Neural cell (in vitro differentiated cells): ENCODE measurements around the gene WDFY1. TPM values are rescaled to one million over a fixed set of nuclear protein-coding genes. Genes with fewer than 3 reads are reported as not detected.

Source experiments
- H2AFZ ChIP-seq: fragments of 200-600, 300-800 bp; sonication (generic), shearing (Covaris generic); 2 replicates; pipeline ENCODE4 v1.6.0; 2014; ENCODE audit warnings: low read depth, mild to moderate bottlenecking, antibody characterized with exemption, low read length, moderate library complexity
- H3F3A ChIP-seq: fragments of 200-600 bp; shearing (Covaris generic); 2 replicates; pipeline ENCODE4 v1.6.1; 2016; ENCODE audit warnings: mild to moderate bottlenecking, moderate library complexity, mixed read lengths, antibody characterized with exemption, low read length; ENCODE audit not compliant: insufficient read depth, poor library complexity, severe bottlenecking
- H3K27ac ChIP-seq: fragments of 200-600, 300-800 bp; sonication (generic), shearing (Covaris generic); 2 replicates; pipeline ENCODE4 v1.5.1; 2014; ENCODE audit warnings: mild to moderate bottlenecking, low read length, moderate library complexity
- H3K27me3 ChIP-seq: fragments of 300-800, 200-600 bp; sonication (generic), shearing (Covaris generic); 2 replicates; pipeline ENCODE4 v1.6.0; 2014; ENCODE audit warnings: mild to moderate bottlenecking, low read depth, low read length, moderate library complexity; ENCODE audit not compliant: insufficient read depth
- H3K36me3 ChIP-seq: fragments of 300-800, 200-600 bp; sonication (generic), shearing (Covaris generic); 2 replicates; pipeline ENCODE4 v1.5.1; 2014; ENCODE audit warnings: mild to moderate bottlenecking, antibody characterized with exemption, low read length, moderate library complexity; ENCODE audit not compliant: insufficient read depth
- H3K4me2 ChIP-seq: fragments of 300-800, 200-600 bp; sonication (generic), shearing (Covaris generic); 2 replicates; pipeline ENCODE4 v1.6.0; 2014; ENCODE audit warnings: mild to moderate bottlenecking, low read length
- H3K4me3 ChIP-seq: fragments of 300-800, 200-600 bp; sonication (generic), shearing (Covaris generic); 2 replicates; pipeline ENCODE4 v1.5.1; 2014; ENCODE audit warnings: mild to moderate bottlenecking, low read length, moderate library complexity
- H3K79me2 ChIP-seq: fragments of 200-600 bp; shearing (Covaris generic); replicated peaks from 2 replicates; pipeline ENCODE4 v1.6.0; 2014; ENCODE audit warnings: mild to moderate bottlenecking, low read length, moderate library complexity; ENCODE audit not compliant: insufficient read depth
- H3K9ac ChIP-seq: fragments of 300-800, 200-600 bp; sonication (generic), shearing (Covaris generic); 2 replicates; pipeline ENCODE4 v1.6.1; 2016; ENCODE audit warnings: mild to moderate bottlenecking, low read length, mixed read lengths
- H3K9me2 ChIP-seq: fragments of 200-600 bp; shearing (Covaris generic); 2 replicates; pipeline ENCODE4 v1.6.1; 2016; ENCODE audit warnings: mild to moderate bottlenecking, low read length, mixed read lengths; ENCODE audit not compliant: insufficient read depth
- H3K9me3 ChIP-seq: fragments of 200-600, 300-800 bp; sonication (generic), shearing (Covaris generic); 2 replicates; pipeline ENCODE4 v1.6.1; 2016; ENCODE audit warnings: mild to moderate bottlenecking, mixed run types, low read length, moderate library complexity, mixed read lengths
- H4K20me1 ChIP-seq: fragments of 200-600 bp; shearing (Covaris generic); 2 replicates; pipeline ENCODE4 v1.6.1; 2016; ENCODE audit warnings: mild to moderate bottlenecking, mixed run types; ENCODE audit not compliant: insufficient read depth
- EP300 ChIP-seq: fragments of 450-650 bp; conservative IDR thresholded peaks from 2 replicates; pipeline ENCODE4 v1.6.1; 2014; ENCODE audit warnings: antibody characterized with exemption, mild to moderate bottlenecking, moderate library complexity; ENCODE audit not compliant: poor library complexity, severe bottlenecking
- EZH2 ChIP-seq: fragments of 200-600, 300-800 bp; shearing (Covaris generic), sonication (generic); IDR thresholded peaks from 2 replicates; pipeline ENCODE4 v1.6.1; 2014; ENCODE audit warnings: antibody characterized with exemption, low read length, borderline replicate concordance, mild to moderate bottlenecking; ENCODE audit not compliant: insufficient read depth, poor library complexity, severe bottlenecking
- MXI1 ChIP-seq: fragments of 450-650 bp; conservative IDR thresholded peaks from 2 replicates; pipeline ENCODE4 v1.6.1; 2014; ENCODE audit warnings: antibody characterized with exemption, mild to moderate bottlenecking; ENCODE audit not compliant: poor library complexity, severe bottlenecking
- POLR2AphosphoS5 ChIP-seq: IDR thresholded peaks from 2 replicates; pipeline ENCODE4 v1.6.1; 2012
- RAD21 ChIP-seq: fragments of 450-650 bp; conservative IDR thresholded peaks from 2 replicates; pipeline ENCODE4 v1.6.1; 2014; ENCODE audit warnings: antibody characterized with exemption, mild to moderate bottlenecking, moderate library complexity
- SMC3 ChIP-seq: fragments of 450-650 bp; conservative IDR thresholded peaks from 2 replicates; pipeline ENCODE4 v1.6.1; 2014; ENCODE audit warnings: antibody characterized with exemption, mild to moderate bottlenecking, moderate library complexity; ENCODE audit not compliant: poor library complexity
- TAF1 ChIP-seq: IDR thresholded peaks from 2 replicates; pipeline ENCODE4 v1.6.1; 2012; ENCODE audit warnings: low read depth
- polyA plus RNA-seq: library from polyadenylated mRNA; depleted of rRNA; stranded (reverse); fragments of >200 nt; gene quantifications from 2 replicates; pipeline ENCODE4 v1.2.3, GENCODE V29; 2014
- TF ChIP-seq, protein P1 (sequence below): IDR thresholded peaks from 2 replicates; pipeline ENCODE4 v1.6.1; 2012; ENCODE audit warnings: borderline replicate concordance
- TF ChIP-seq, protein P2 (sequence below): fragments of 450-650 bp; IDR thresholded peaks from 2 replicates; pipeline ENCODE4 v1.5.1; 2014; ENCODE audit warnings: antibody characterized with exemption, mild to moderate bottlenecking, moderate library complexity; ENCODE audit not compliant: poor library complexity, severe bottlenecking

Gene WDFY1
- polyA plus RNA-seq, 1 donor from 2014 or later, result 49.4 TPM

GRCh38 chr2:223978451-223978850, 33.3 kb upstream of the WDFY1 start:
- Histone ChIP-seq H3K79me2 (no peaks in the 10 kb centered on the region), H3K4me2 (no peak overlapping the region), H3F3A (no peaks in the 10 kb centered on the region), H2AFZ (no peak overlapping the region), H3K27ac (no peak overlapping the region), H3K9me2 (no peaks in the 10 kb centered on the region), H4K20me1 (no peaks in the 10 kb centered on the region), H3K27me3 (no peaks in the 10 kb centered on the region), H3K36me3 (no peaks in the 10 kb centered on the region), H3K4me3 (no peak overlapping the region), H3K9me3 (no peaks in the 10 kb centered on the region), H3K9ac (no peak overlapping the region)
- TF ChIP-seq, protein P1, sequence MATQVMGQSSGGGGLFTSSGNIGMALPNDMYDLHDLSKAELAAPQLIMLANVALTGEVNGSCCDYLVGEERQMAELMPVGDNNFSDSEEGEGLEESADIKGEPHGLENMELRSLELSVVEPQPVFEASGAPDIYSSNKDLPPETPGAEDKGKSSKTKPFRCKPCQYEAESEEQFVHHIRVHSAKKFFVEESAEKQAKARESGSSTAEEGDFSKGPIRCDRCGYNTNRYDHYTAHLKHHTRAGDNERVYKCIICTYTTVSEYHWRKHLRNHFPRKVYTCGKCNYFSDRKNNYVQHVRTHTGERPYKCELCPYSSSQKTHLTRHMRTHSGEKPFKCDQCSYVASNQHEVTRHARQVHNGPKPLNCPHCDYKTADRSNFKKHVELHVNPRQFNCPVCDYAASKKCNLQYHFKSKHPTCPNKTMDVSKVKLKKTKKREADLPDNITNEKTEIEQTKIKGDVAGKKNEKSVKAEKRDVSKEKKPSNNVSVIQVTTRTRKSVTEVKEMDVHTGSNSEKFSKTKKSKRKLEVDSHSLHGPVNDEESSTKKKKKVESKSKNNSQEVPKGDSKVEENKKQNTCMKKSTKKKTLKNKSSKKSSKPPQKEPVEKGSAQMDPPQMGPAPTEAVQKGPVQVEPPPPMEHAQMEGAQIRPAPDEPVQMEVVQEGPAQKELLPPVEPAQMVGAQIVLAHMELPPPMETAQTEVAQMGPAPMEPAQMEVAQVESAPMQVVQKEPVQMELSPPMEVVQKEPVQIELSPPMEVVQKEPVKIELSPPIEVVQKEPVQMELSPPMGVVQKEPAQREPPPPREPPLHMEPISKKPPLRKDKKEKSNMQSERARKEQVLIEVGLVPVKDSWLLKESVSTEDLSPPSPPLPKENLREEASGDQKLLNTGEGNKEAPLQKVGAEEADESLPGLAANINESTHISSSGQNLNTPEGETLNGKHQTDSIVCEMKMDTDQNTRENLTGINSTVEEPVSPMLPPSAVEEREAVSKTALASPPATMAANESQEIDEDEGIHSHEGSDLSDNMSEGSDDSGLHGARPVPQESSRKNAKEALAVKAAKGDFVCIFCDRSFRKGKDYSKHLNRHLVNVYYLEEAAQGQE, result no peak
- TF ChIP-seq TAF1 (no peak), SMC3 (no peak), EP300 (no peak), POLR2AphosphoS5 (no peak), RAD21 (no peak), MXI1 (no peak)
- TF ChIP-seq, protein P2, sequence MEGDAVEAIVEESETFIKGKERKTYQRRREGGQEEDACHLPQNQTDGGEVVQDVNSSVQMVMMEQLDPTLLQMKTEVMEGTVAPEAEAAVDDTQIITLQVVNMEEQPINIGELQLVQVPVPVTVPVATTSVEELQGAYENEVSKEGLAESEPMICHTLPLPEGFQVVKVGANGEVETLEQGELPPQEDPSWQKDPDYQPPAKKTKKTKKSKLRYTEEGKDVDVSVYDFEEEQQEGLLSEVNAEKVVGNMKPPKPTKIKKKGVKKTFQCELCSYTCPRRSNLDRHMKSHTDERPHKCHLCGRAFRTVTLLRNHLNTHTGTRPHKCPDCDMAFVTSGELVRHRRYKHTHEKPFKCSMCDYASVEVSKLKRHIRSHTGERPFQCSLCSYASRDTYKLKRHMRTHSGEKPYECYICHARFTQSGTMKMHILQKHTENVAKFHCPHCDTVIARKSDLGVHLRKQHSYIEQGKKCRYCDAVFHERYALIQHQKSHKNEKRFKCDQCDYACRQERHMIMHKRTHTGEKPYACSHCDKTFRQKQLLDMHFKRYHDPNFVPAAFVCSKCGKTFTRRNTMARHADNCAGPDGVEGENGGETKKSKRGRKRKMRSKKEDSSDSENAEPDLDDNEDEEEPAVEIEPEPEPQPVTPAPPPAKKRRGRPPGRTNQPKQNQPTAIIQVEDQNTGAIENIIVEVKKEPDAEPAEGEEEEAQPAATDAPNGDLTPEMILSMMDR, result no peak

DNA sequence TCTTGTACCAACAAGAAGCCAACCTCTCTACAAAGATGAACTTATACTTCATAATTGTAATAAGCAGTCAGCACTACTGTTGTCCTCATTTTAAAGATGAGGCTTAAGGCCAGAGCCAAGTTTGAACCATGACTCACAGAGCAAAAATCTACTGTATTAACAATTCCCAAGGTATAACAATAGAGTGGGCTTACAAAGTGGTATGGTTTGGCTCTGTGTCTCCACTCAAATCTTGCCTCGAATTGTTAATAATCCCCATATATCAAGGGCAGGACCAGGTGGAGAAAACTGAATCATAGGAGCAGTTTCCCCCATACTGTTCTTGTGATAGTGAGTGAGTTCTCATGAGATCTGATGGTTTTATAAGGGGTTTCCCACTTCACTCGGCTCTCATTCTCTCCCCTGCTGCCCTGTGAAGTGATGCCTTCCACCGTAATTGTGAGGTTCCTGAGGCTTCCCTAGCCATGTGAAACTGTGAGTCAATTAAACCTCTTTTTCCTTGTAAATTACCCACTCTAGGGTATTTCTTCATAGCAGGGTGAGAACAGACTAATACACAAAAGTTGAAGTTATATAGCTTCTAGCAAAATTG, 31.6 kb upstream of the WDFY1 start:
- H4K20me1 ChIP-seq, result no peaks in the 10 kb centered on the region
- no peaks in the 10 kb centered on the region for H3F3A ChIP-seq
- no peak overlapping the region for H3K4me3 ChIP-seq
- no peak overlapping the region for H3K9ac ChIP-seq
- H3K79me2 ChIP-seq, result no peaks in the 10 kb centered on the region
- no peak for TF ChIP-seq TAF1
- H3K36me3 ChIP-seq, result no peaks in the 10 kb centered on the region
- no peaks in the 10 kb centered on the region for H3K9me2 ChIP-seq
- H2AFZ ChIP-seq, result no peak overlapping the region
- no peaks in the 10 kb centered on the region for H3K27me3 ChIP-seq
- no peak overlapping the region for H3K27ac ChIP-seq
- H3K9me3 ChIP-seq, result no peaks in the 10 kb centered on the region
- no peak overlapping the region for H3K4me2 ChIP-seq

DNA sequence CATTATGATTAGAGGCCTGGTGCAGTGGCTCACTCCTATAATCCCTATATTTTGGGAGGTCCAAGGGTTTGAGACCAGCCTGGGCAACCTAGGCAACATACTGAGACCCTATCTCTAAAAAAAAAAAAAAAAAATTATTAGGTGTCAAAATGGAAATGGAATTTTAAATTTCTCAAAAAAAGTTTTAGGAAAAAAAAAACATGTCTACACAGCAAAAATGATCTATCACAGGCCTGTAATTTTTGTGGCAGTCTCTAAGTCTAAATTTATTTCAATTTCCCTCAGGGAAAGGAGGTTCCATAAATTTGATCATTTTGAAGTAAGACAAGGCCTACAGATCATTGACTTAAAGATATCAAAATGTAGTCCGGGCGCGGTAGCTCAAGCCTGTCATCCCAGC, 28.5 kb upstream of the WDFY1 start:
- no peak for TF ChIP-seq EZH2
- TF ChIP-seq SMC3, result no peak
- no peak for TF ChIP-seq POLR2AphosphoS5
- TF ChIP-seq MXI1, result no peak
- TF ChIP-seq, protein P1, result no peak
- no peak for TF ChIP-seq TAF1
- no peak for TF ChIP-seq RAD21
- TF ChIP-seq, protein P2, result no peak
- no peak for TF ChIP-seq EP300
- H3K9ac ChIP-seq, result no peak overlapping the region
- H2AFZ ChIP-seq, result no peak overlapping the region
- H3K79me2 ChIP-seq, result no peaks in the 10 kb centered on the region
- H3K4me2 ChIP-seq, result no peak overlapping the region
- H3K9me3 ChIP-seq, result no peaks in the 10 kb centered on the region
- H3K4me3 ChIP-seq, result no peak overlapping the region
- H4K20me1 ChIP-seq, result no peaks in the 10 kb centered on the region
- H3K36me3 ChIP-seq, result no peaks in the 10 kb centered on the region
- H3K27me3 ChIP-seq, result no peaks in the 10 kb centered on the region
- H3K9me2 ChIP-seq, result no peaks in the 10 kb centered on the region
- no peak overlapping the region for H3K27ac ChIP-seq
- H3F3A ChIP-seq, result no peaks in the 10 kb centered on the region
